HL-60 (cell line): ENCODE results near the gene ICAM5.

Source experiments
- GABPA ChIP-seq: IDR thresholded peaks from 2 replicates; pipeline ENCODE4 v1.6.1; 2012; ENCODE audit warnings: low read depth
- POLR2AphosphoS5 ChIP-seq: IDR thresholded peaks from 2 replicates; pipeline ENCODE4 v1.6.1; 2012; ENCODE audit warnings: low read depth
- SPI1 ChIP-seq: IDR thresholded peaks from 2 replicates; pipeline ENCODE4 v1.6.1; 2012; ENCODE audit warnings: low read depth, mild to moderate bottlenecking, borderline replicate concordance
- TF ChIP-seq, protein P1 (sequence below): IDR thresholded peaks from one replicate; pipeline ENCODE4 v1.5.1; 2011; ENCODE audit warnings: low read length, control low read depth, inconsistent platforms; ENCODE audit not compliant: insufficient read depth
- TF ChIP-seq, protein P2 (sequence below): IDR thresholded peaks from 2 replicates; pipeline ENCODE4 v1.6.1; 2012; ENCODE audit warnings: low read depth; ENCODE audit not compliant: insufficient replicate concordance

DNA sequence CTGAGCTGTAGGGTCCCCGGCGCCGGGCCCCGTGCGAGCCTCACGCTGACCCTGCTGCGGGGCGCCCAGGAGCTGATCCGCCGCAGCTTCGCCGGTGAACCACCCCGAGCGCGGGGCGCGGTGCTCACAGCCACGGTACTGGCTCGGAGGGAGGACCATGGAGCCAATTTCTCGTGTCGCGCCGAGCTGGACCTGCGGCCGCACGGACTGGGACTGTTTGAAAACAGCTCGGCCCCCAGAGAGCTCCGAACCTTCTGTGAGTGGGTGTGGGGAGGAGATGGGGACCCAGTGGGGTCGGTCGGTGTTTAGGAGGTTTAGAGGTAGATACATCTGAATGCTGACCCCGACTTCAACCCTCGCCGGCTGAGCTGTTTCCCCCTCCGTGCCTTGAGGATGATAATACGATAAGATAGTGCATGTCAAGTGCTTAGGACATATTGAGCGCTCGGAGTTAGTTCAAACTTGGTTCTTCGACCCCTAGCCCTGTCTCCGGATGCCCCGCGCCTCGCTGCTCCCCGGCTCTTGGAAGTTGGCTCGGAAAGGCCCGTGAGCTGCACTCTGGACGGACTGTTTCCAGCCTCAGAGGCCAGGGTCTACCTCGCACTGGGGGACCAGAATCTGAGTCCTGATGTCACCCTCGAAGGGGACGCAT is 1.9 kb downstream of the ICAM5 start:
- TF ChIP-seq GABPA (no peak), POLR2AphosphoS5 (no peak), SPI1 (no peak)
- TF ChIP-seq, protein P1, sequence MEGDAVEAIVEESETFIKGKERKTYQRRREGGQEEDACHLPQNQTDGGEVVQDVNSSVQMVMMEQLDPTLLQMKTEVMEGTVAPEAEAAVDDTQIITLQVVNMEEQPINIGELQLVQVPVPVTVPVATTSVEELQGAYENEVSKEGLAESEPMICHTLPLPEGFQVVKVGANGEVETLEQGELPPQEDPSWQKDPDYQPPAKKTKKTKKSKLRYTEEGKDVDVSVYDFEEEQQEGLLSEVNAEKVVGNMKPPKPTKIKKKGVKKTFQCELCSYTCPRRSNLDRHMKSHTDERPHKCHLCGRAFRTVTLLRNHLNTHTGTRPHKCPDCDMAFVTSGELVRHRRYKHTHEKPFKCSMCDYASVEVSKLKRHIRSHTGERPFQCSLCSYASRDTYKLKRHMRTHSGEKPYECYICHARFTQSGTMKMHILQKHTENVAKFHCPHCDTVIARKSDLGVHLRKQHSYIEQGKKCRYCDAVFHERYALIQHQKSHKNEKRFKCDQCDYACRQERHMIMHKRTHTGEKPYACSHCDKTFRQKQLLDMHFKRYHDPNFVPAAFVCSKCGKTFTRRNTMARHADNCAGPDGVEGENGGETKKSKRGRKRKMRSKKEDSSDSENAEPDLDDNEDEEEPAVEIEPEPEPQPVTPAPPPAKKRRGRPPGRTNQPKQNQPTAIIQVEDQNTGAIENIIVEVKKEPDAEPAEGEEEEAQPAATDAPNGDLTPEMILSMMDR, result no peak
- TF ChIP-seq, protein P2, sequence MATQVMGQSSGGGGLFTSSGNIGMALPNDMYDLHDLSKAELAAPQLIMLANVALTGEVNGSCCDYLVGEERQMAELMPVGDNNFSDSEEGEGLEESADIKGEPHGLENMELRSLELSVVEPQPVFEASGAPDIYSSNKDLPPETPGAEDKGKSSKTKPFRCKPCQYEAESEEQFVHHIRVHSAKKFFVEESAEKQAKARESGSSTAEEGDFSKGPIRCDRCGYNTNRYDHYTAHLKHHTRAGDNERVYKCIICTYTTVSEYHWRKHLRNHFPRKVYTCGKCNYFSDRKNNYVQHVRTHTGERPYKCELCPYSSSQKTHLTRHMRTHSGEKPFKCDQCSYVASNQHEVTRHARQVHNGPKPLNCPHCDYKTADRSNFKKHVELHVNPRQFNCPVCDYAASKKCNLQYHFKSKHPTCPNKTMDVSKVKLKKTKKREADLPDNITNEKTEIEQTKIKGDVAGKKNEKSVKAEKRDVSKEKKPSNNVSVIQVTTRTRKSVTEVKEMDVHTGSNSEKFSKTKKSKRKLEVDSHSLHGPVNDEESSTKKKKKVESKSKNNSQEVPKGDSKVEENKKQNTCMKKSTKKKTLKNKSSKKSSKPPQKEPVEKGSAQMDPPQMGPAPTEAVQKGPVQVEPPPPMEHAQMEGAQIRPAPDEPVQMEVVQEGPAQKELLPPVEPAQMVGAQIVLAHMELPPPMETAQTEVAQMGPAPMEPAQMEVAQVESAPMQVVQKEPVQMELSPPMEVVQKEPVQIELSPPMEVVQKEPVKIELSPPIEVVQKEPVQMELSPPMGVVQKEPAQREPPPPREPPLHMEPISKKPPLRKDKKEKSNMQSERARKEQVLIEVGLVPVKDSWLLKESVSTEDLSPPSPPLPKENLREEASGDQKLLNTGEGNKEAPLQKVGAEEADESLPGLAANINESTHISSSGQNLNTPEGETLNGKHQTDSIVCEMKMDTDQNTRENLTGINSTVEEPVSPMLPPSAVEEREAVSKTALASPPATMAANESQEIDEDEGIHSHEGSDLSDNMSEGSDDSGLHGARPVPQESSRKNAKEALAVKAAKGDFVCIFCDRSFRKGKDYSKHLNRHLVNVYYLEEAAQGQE, result no peak
